Measurements from ENCODE around the gene ATG16L2.

GRCh38 chr11:72829178-72829577 is 15.0 kb downstream of the ATG16L2 start:
- TF ChIP-seq POLR2A (IDR thresholded peaks at IDR 0.05) (no peak), CTCF (IDR thresholded peaks at IDR 0.05) (no peak), POLR2AphosphoS5 (IDR thresholded peaks at IDR 0.05; ENCODE audit: insufficient read depth in 1 of 2, low read depth in 1 of 2) (no peak)

Data from vagina (tissue), 2 donors.